HG02571 (cell line): ENCODE results near the gene IER2.

Source experiments
- ATAC-seq: cut with Tn5 transposase; IDR thresholded peaks from one replicate; pipeline ENCODE4 v1.9.1; 2021; ENCODE audit warnings: mild to moderate bottlenecking, moderate library complexity; ENCODE audit not compliant: unreplicated experiment

The IER2 gene, protein sequence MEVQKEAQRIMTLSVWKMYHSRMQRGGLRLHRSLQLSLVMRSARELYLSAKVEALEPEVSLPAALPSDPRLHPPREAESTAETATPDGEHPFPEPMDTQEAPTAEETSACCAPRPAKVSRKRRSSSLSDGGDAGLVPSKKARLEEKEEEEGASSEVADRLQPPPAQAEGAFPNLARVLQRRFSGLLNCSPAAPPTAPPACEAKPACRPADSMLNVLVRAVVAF

DNA sequence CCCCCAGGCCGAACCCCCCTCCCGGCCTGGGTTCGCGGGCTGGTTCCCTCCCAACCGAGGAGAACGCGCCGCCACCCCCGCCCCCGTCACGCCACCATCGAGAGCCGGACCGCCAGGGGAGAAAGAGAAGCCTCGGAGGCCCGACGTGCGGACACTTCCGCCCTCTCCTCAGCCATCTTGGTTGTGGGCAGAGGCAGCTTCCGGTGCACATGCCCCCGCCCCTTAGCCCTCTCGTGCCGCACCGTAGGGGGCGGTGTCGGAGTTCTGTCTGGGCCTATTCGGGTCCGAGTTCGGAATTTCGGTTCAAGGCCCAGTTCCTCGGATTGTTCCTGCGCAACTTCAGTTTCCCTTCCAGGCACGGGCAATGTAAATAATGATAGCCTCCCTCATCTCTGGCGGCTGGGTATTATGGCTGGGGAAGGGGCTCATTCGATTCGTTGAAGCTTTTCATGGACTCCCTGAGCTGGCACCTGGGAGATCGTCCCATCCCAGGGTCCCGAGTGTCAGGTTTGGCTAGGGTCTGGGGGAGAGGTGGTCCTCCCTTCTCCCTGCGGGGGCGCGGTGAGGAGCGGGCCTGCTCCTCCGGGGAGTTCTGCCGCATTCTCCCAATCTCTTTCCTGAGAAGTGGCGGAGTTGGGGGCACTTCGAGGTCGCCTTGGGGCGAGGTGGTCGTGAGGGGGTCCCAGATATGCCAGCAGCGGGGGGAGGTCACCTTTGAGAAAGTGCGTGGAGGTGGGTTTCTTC, at the start of gene IER2, which contains the start of gene STX10:
TSS of gene IER2 (plus strand) at position 225 of the 744 bp plus-strand sequence. CDS start 2,776 bp downstream, outside the sequence.
TSS of gene STX10 (minus strand) at position 189 of the 744 bp plus-strand sequence. CDS start 202 bp downstream, outside the sequence.
- peak; percentile 38 for ATAC-seq

DNA sequence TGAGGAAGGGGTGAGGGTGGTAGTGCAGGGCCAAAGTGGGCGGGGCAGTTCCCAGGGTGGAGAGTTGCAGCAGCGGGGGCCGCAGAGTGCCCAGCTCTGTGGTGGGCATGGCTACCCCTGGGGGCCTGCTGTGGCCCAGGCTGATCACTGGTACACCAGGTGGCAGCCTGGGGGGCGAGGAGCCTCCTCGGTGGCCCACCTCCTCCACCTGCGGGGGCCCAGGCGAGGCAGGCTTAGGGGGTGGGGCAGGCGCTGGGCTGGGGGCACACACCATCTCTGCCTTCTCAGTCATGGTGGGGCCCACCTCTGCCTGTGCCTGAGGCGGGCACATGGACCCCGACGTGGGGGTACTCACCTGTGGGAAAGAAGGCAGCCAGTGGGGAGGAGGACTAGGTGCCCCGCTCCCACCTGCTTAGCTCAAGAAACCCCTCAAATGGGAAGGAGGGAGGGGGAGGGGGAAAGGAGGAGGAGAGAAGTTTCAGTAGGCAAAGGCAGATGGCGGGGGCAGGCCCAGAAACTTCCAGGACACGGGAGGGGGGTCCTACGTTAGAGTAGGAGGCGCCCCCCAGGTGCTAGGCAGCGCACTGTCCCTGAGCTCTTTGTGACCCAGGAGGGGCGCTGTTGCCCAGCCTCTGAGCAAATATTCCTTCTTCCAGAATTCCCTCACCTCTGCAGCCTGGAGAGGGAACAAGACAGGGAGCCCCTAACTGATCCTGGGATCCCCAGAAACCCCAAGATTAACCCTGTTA, 49.2 kb upstream of the IER2 start:
- ATAC-seq: no peak

DNA sequence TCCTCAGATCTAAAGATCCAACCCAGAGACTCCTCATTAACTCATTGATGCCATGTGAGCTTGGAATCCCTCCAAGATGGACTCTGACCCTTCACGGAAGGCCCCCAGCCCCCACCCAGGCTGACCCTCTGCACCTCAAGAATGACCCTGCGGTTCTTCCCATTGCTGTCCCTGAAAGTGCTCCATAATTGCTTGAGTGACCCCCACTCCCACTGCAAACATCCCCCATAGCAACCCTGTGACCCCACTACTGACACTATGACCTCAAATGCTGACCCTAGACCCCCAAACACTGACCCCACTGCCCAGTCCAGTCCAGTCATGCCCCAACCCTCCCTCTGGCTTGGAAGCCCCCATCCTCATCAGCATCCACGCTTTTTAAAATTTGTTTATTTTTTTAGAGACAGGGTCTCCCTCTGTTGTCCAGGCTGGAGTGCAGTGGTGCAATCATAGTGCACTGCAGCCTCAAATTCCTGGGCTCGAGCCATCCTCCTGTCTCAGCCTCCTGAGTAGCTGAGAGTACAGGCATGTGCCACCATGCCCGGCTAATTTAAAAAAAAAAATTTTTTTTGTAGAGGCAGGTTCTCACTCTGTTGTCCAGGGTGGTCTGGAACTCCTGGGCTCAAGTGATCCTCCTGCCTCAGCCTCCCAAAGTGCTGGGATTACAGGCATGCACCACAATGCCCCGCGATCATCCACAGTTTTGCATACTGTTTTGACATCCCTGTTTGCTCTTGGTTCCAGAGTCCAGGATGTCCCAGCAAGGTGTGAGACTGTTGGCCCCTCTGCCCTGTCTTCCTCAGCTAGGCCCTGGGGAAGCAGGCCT, 48.4 kb upstream of the IER2 start:
- ATAC-seq: no peak

DNA sequence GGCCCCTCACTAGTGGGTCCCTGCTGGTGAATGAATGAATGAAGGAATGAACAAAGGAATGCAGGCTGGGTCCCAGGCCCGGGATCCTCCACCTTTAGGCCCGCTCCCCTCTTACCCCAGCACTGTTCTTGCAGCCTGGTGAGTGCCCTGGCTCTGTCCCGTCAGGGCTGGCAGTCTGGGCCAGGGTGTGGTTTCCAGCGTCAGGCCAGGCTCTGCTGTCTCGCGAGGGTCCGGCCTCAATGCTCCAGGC, 47.9 kb upstream of the IER2 start:
- no peak for ATAC-seq

DNA sequence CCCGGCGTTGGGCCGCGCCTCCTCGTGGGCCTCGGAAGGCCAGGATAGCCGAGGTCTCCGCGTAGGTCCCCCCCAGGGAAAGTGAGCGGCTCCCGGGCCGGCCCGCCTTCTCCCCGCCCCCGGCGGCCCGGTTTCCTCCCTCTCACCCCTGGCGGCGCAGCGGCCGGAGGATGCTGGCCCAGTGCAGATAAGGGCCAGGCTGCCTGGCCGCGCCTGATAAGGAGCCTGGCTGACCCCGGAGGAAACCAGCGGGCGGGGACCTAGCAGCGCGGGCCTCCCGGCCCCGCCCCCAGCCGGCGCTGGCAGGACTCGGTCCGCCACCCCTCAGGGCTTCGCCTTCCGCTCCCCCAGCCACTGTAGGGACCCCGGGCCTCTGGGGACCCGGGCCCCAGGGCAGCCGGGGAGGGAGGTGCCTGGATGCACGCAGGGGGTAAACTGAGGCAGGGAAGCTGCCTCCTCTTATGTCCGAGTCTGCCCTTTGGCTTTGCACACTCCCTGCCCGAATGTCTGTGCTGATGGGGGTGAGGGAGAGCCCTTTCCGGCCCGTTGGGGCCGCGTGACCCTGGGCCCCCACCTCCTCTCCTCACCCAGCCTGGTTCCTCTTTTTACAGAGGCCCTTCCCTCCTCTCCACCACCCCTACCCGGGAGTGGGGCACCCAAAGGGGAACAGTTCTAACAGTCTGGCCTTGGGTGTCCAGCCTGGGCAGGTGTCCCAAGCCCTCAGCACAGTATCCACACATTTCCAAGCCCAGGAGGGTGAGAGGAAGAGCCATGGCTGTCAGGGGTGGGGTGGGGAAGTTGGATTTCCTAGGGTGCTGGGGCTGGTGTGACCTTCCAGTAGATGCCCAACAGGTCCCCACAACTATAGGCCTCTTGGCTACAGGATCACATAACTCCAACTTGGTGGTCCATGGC, 47.3 kb upstream of the IER2 start, which contains the start of gene LYL1:
TSS of gene LYL1 (minus strand) at position 193 of the 915 bp plus-strand sequence. CDS start 1,687 bp downstream, outside the sequence.
- no peak for ATAC-seq

DNA sequence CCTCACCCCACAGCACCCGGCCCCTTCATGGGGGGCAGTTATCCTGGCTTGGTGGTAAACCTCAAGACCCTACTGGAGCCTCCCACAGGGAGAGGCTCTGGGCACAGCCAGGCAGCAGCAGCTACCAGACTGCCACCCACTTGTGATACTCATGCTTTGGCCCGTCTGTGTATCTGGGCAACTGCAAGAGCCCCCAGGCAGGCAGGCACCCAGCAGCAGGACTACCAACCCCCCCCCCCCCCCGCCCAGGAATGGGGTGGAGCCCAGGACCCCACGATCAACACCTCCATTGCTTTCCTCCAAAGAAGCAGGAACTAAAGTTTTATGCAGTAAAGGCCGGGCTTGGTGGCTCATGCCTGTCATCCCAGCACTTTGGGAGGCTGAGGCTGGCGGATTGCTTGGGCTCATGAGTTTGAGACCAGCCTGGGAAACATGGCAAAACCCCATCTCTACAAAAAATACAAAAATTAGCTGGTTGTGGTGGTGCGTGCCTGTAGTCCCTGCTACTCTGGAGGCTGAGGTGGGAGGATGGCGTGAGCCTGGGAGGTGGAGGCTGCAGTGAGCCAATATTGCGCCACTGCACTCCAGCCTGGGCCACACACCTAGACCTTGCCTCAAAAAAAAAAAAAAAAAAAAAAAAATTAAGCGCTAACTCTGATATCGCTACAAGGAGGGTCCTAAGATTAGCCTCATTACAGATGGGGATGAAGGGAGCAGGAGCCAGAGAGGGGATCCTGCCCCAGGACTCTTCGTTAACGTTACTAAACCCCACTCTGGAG, 46.4 kb upstream of the IER2 start:
- no peak for ATAC-seq

DNA sequence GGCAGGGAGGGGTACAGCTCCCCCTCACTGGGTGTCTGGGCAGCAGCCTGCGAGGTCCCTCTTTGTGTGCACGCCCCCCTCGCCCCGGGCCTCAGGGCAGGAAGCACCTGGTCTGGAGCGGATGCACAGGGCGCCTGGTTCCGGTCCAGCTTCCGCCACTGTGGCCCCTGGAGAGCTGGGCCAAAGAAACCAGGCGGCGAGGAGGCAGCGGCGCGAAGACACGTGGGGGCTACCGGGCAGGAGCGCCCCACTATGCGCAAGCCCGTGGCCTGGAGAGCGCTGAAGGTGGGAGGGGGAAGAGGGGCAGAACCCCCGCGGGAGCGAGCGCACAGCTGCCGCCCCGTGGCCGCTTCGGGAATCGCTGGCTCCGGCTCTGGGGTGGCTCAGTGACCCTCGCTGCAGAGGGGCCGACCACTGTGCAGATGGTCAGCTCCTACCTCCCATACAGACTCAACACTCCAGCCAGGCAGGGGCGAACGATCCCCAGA, 45.8 kb upstream of the IER2 start:
- peak; percentile 32 for ATAC-seq

DNA sequence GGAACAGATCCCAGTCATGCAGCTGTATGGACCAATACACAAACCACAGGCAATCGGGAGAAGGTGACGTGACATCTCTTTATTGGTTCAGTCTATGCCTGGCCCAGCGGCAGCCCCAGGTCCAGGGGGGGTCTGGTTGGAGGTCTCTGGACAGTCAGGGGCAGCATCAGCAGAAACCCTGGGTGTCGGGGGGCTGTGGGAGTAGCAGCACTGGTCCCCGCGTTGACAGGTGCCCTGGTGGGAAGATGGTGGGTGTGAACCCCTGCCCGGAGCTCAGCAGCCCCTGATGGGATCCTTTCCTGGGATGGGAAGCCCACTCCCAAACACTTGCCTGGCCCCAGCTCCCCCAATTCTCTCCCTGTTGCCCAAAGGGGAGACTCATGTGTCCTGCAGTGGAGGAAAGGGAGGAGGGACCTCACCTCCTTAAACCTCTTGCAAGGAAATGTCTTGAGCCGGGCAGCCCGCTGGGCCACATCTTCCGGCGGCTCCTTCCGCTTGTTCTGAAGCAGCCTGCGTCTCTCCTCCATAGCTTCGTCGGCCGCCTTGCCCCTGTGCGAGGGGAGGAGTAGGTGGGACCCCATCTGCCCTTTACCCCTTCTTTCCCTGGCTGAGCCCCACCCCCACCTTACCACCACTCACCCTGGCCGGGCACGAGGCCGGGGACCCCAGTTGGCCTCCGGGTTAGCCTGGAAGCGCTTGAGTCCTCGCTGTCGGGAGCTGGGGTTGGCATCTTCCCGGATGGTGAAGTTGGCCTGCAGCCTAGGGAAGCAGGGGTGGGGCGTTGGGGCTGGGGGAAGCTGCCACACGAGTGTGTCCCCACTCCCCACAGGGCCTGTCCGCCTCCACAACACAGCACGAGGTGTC, 45.1 kb upstream of the IER2 start:
- ATAC-seq: peak; percentile 11

DNA sequence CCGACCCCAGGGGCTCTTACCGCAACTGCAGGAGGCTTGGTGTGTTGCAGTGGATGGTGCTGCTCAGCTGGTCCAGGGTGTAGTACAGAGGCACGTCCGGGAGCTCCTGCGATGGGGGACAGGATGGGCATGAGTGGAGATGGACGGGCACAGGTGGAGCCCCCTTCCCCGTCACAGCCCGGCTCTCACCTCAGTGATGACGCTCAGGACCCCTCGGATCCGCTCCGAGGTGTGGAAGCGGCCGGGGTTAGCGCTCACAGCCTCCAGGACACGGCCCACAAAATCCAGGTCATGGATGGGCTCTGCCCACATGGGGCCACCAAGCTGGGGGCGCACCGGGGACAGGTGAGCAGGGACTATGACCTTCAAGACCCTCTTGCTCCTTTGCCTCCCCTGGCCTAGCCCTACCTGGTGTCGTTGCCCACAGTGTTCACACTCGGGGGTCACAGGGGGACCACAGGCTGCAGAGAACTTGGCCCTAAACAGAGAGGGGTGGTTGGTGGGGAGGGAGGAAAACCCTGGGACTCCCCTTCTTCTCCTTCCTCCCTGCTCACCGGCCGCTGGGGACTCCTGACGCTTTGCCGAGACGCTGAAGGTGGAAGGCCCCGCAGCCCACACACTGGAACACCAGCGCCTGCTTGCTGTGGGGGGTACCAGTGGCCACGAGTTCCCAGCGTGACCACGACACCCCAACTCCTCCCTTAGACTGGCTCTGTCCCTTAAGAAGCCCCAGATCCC, 40.7 kb upstream of the IER2 start:
- ATAC-seq: no peak

DNA sequence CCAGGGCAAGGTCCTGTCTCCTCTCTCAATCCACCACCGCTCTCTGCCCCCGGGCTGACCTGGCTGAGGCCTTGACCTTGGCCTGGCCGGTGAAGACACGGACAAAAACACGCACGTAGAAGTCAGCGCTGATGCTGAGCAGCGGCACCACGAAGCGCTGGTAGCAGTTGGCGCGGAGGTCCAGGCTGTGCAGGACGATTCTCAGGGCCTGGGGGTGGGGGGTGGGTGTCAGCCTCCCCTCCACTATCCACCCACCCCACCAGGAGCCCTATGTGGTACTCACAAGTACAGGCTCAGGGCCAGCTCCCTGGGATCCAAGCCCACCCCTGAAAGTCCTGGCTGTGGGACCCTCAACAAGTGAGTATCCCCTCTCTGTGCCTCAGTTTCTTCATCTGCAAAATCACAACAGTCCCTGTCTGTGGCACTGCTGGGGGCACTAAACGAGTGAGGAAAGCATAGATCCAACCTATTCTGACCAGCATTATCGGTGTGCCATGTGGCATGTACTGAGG, 40.1 kb upstream of the IER2 start:
- ATAC-seq: no peak

DNA sequence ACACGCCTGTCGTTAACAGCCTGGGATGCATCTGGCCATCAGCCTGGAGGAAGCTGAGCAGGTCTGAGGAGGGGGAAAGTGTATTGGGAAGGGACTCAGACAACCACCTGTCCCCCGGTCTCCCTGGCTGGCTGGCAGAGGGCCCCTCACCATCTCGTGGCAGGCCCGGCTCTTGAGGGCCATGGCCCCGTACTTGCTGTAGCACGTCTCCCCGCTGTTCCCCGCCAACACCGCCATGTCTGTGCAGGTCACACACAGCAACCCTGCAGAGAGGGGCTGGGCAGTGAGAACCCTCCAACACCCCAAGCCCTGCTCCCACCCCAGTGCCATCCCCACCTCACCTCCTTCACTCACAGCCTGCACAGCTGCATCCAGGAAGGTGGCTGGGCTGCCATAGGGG, 37.7 kb upstream of the IER2 start:
- ATAC-seq: no peak

DNA sequence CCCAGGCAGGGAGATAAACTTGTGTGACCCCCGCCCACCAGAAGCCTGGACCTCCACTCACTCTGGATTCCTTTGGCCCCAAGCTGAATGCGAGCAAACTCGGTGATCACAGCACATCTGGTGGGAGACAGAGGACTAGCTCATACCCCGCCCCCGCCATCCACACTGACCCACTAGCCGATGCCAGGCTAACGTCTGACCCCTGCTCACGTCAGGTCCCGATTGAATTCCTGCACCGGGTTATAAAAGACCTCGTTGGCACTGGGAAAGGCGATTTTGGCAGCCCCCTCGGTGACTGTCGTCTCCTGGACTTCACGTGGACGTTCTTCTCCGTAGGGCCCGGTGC, 34.3 kb upstream of the IER2 start:
- ATAC-seq: no peak

DNA sequence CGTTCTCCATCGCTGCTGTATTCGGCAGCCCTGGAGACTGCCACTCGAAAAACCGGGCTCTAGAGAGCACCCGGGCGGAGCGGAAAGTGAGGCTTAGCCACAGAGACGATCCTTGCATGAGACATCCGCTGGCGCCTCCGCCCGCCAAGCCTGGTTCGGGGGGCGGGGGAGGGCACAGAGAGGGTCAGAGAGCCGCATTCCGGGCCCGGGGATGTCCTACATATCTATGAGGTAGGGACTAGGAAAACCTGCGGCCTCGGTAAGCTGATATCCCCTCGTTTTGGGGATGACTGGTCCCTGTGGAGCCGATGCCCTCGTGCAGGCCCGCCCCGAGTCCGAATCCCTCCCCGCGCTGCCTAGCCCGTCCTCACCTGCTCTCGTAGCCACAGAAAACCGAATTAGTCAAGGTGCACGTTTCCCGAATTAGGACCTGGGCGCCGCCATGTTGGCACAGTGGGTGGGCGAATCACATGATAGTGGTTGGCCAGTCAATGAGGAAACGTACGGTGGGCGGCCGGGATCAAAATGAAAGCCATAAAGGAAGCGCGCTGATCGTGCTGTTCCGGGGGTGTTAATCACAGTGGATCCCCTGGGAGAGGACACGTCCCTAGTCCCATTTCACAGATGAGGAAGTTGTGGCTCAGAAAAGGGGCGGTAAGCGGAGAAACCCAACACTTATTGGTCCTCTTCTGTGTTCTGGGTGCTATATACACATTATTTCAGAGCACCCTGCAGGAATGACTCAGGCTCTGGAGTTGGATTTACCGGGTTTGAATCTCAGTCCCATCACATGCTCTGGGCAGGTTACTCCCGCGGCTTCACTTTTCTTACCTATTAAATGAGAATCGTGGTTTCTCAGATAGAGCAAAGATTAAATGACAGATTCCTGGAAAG, 33.7 kb upstream of the IER2 start, which contains the start of gene TRMT1:
TSS of gene TRMT1 (minus strand) at position 459 of the 894 bp plus-strand sequence. CDS start at position 118, 341 bp downstream.
- peak; percentile 49 for ATAC-seq

DNA sequence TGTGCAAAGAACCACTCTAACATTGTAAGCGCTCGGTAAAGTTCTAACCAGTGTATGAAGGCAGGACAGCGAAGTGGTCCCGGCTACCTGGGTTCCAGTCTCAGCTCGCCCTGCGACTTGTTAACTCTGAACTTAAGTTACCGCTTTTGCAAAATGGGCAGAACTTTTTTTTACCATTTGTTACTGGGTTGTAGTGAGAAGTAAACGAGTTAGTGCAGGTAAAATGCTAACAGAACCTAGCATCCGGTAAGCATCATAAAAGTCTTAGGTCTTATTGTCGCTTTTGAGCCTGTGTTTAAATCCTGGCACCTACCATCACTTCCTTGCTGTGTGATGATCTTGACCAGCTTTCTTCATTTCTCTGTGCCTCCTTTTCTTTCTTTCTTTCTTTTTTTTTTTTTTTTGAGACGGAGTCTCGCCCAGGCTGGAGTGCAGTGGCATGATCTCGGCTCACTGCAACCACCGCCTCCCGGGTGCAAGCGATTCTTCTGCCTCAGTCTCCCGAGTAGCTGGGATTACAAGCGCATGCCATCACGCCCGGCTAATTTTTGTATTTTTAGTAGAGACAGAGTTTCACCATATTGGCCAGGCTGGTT, 32.9 kb upstream of the IER2 start:
- no peak for ATAC-seq

DNA sequence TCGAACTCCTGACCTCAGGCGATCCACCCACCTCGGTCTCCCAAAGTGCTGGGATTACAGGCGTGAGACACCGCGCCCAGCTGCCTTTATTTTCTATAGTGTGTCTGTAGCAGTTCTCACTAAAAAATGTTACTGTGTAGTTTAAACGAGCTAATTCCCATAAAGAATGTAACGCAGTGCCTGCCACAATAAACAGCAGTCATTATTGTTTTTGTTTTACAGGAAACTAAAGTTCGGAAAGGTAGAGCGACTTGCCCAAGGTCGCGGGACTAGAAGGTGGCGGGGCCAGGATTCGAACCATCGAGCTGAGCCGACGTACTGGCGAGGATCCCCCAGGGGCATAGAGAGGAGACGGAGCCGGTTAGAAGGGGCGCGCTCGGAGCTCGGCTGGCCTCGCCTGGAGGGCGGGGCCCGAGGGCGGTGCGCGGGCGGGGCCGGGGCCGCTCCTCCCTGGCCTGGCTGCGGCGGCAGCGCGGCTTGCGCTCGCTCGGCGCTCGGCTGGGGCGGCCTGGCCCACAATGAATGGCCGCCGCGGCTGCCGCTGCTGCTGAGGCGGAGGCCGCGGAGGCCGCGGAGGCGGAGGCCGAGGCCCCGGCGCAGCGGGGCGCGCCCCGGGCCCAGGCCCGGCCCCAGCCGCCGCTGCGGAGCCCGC, 32.3 kb upstream of the IER2 start, which contains the start of gene NACC1:
TSS of gene NACC1 (plus strand) at position 493 of the 652 bp plus-strand sequence. CDS start 16,944 bp downstream, outside the sequence.
- ATAC-seq: peak; percentile 50
